Smooth muscle cell (in vitro differentiated cells): Measurements from ENCODE around the gene FAM83E. TPM values are rescaled to one million over a fixed set of nuclear protein-coding genes. Genes with fewer than 3 reads are reported as not detected.
A peak's percentile ranks its signal among the peaks of the same experiment; 100 is the strongest.

Experiments used
- DNase-seq: peaks from one replicate; lab custom pipeline; 2025; ENCODE audit not compliant: unreplicated experiment; lab: John Stamatoyannopoulos, UW
- H2AFZ ChIP-seq: fragments of 200-600 bp; sonication (generic); 2 replicates; pipeline ENCODE4 v1.6.0; 2016; ENCODE audit warnings: antibody characterized with exemption, low read depth, mild to moderate bottlenecking
- H3F3A ChIP-seq: fragments of 200-600 bp; sonication (generic); 2 replicates; pipeline ENCODE4 v1.6.0; 2017; ENCODE audit warnings: antibody characterized with exemption, low read depth
- H3K27ac ChIP-seq: fragments of 200-600 bp; sonication (generic); 2 replicates; pipeline ENCODE4 v1.5.1; 2016; ENCODE audit warnings: low read depth, mild to moderate bottlenecking
- H3K27me3 ChIP-seq: fragments of 200-600 bp; sonication (generic); 2 replicates; pipeline ENCODE4 v1.6.1; 2016; ENCODE audit warnings: low read depth, mild to moderate bottlenecking
- H3K36me3 ChIP-seq: fragments of 200-600 bp; sonication (generic); 2 replicates; pipeline ENCODE4 v1.5.1; 2016; ENCODE audit warnings: low read depth
- H3K4me1 ChIP-seq: fragments of 200-600 bp; sonication (generic); 2 replicates; pipeline ENCODE4 v1.5.1; 2016; ENCODE audit warnings: low read depth
- H3K4me2 ChIP-seq: fragments of 200-600 bp; sonication (generic); 2 replicates; pipeline ENCODE4 v1.6.0; 2016; ENCODE audit warnings: mild to moderate bottlenecking
- H3K4me3 ChIP-seq: fragments of 200-600 bp; sonication (generic); 2 replicates; pipeline ENCODE4 v1.5.1; 2016; ENCODE audit warnings: mild to moderate bottlenecking
- H3K79me2 ChIP-seq: fragments of 200-600 bp; sonication (generic); 2 replicates; pipeline ENCODE4 v1.6.0; 2016; ENCODE audit warnings: low read depth, mild to moderate bottlenecking
- H3K9ac ChIP-seq: fragments of 200-600 bp; sonication (generic); 2 replicates; pipeline ENCODE4 v1.6.0; 2016; ENCODE audit warnings: low read depth
- H3K9me3 ChIP-seq: fragments of 200-600 bp; sonication (generic); replicated peaks from 2 replicates; pipeline ENCODE4 v1.5.1; 2016; ENCODE audit warnings: low read depth
- H4K20me1 ChIP-seq: fragments of 200-600 bp; sonication (generic); 2 replicates; pipeline ENCODE4 v1.6.0; 2016; ENCODE audit warnings: low read depth
- CTCF ChIP-seq: fragments of 200-600 bp; sonication (generic); IDR thresholded peaks from 2 replicates; pipeline ENCODE4 v1.5.1; 2017; ENCODE audit warnings: borderline replicate concordance, mild to moderate bottlenecking, antibody characterized with exemption; ENCODE audit not compliant: insufficient read depth, poor library complexity, severe bottlenecking
- WGBS: methylation state at CpG from one replicate; pipeline ENCODE4 v1.1.7; 2016; ENCODE audit warnings: low lambda C conversion rate; 5-methylcytosine and 5-hydroxymethylcytosine counted together
- polyA plus RNA-seq: library from polyadenylated mRNA; unstranded; fragments of >200 nt; fragmentation: Nextera tagmentation; extraction: Ambion mirVana; gene quantifications from 2 replicates; pipeline ENCODE4 v1.2.1, GENCODE V29; 2016
- total RNA-seq: library from RNA; depleted of rRNA; stranded (reverse); fragments of >200 nt; gene quantifications from 2 replicates; pipeline ENCODE4 v1.2.3, GENCODE V29; 2014

Gene FAM83E
- total and polyA plus RNA-seq, 2 experiments from 2014 or later: 0.49 TPM

GRCh38 chr19:48637449-48637947 lies 22.6 kb upstream of the FAM83E start:
- peak overlapping the region; percentile 65 for H3K27ac ChIP-seq
- H3K36me3 ChIP-seq: no peaks in the 10 kb centered on the region
- peak overlapping the region; percentile 60 for H3K4me3 ChIP-seq
- H3K79me2 ChIP-seq: no peaks in the 10 kb centered on the region
- H3K4me1 ChIP-seq: peaks cover 4% of the 10 kb centered on the region
- no peak for TF ChIP-seq CTCF
- peak overlapping the region; percentile 76 for H2AFZ ChIP-seq
- H4K20me1 ChIP-seq: no peaks in the 10 kb centered on the region
- H3K9me3 ChIP-seq: no peaks in the 10 kb centered on the region
- peaks cover 6% of the 10 kb centered on the region for H3K27me3 ChIP-seq
- peak; percentile 94 for DNase-seq
- H3K4me2 ChIP-seq: peak overlapping the region; percentile 79
- H3F3A ChIP-seq: peaks cover 12% of the 10 kb centered on the region
- peak overlapping the region; percentile 73 for H3K9ac ChIP-seq
- WGBS: under 1% methylated on average over 34 of the region's 38 CpGs

- H3K36me3 ChIP-seq: no peaks in the 10 kb centered on the region
- WGBS: 3% methylated on average over 38 of the region's 40 CpGs
- H3K4me2 ChIP-seq: peak within 1 kb of the TSS; percentile 79
- peaks cover 4% of the 10 kb centered on the region for H3K4me1 ChIP-seq
- H3K9ac ChIP-seq: peak within 1 kb of the TSS; percentile 73
- peak within 1 kb of the TSS; percentile 76 for H2AFZ ChIP-seq
- TF ChIP-seq CTCF: no peak
- no peaks in the 10 kb centered on the region for H3K9me3 ChIP-seq
- H3F3A ChIP-seq: peaks cover 12% of the 10 kb centered on the region
- peak within 1 kb of the TSS; percentile 60 for H3K4me3 ChIP-seq
- DNase-seq: no peak
- H3K79me2 ChIP-seq: no peaks in the 10 kb centered on the region
- H4K20me1 ChIP-seq: no peaks in the 10 kb centered on the region
- H3K27me3 ChIP-seq: peaks cover 6% of the 10 kb centered on the region
- peak within 1 kb of the TSS; percentile 65 for H3K27ac ChIP-seq
Observed at GRCh38 chr19:48636859-48637448, 22.1 kb upstream of the FAM83E start, which contains the start of gene DBP. Gene DBP (minus strand): TSS chr19:48637379. CDS start chr19:48636994, 385 bp downstream.

- Histone ChIP-seq H3K9ac (no peak overlapping the region), H3K79me2 (no peaks in the 10 kb centered on the region), H3K9me3 (no peaks in the 10 kb centered on the region), H4K20me1 (no peaks in the 10 kb centered on the region), H3K4me2 (peak overlapping the region; percentile 79), H3K4me1 (peaks cover 4% of the 10 kb centered on the region), H3K36me3 (no peaks in the 10 kb centered on the region), H3F3A (peaks cover 12% of the 10 kb centered on the region), H3K27ac (no peak overlapping the region), H3K4me3 (peak overlapping the region; percentile 60), H3K27me3 (peaks cover 6% of the 10 kb centered on the region), H2AFZ (no peak overlapping the region)
- 12% methylated on average over 31 of the region's 35 CpGs for WGBS
- TF ChIP-seq CTCF: no peak
- no peak for DNase-seq
Observed at GRCh38 chr19:48635966-48636858, 21.3 kb upstream of the FAM83E start.
